GM18505 (cell line): ENCODE measurements around the gene STPG4.

Experiments
- ATAC-seq: cut with Tn5 transposase; IDR thresholded peaks from one replicate; pipeline ENCODE4 v1.9.1; 2021; ENCODE audit not compliant: unreplicated experiment
- POLR2A ChIP-seq: IDR thresholded peaks from 4 replicates; pipeline ENCODE4 v1.6.1; 2011; ENCODE audit warnings: borderline replicate concordance; ENCODE audit not compliant: insufficient read depth, insufficient read length; ENCODE audit errors: extremely low read depth

Gene STPG4

GRCh38 chr2:47072728-47073191 is 82.3 kb downstream of the STPG4 start:
- no peak for ATAC-seq
- no peak for TF ChIP-seq POLR2A

- no peak for TF ChIP-seq POLR2A
- no peak for ATAC-seq
Measured at GRCh38 chr2:47072018-47072691, 83.0 kb downstream of the STPG4 start.

GRCh38 chr2:47070920-47071824 is 83.9 kb downstream of the STPG4 start:
- ATAC-seq, result peak; percentile 79
- TF ChIP-seq POLR2A, result no peak

- no peak for ATAC-seq
- no peak for TF ChIP-seq POLR2A
Measured at GRCh38 chr2:47070155-47070919, 84.8 kb downstream of the STPG4 start.

GRCh38 chr2:47069628-47070154 is 85.4 kb downstream of the STPG4 start:
- TF ChIP-seq POLR2A, result no peak
- no peak for ATAC-seq

- ATAC-seq, result no peak
- TF ChIP-seq POLR2A, result no peak
Measured at GRCh38 chr2:47068981-47069627, 86.0 kb downstream of the STPG4 start.

- no peak for TF ChIP-seq POLR2A
- ATAC-seq, result no peak
Measured at GRCh38 chr2:47067788-47068407, 87.2 kb downstream of the STPG4 start.

GRCh38 chr2:47065771-47066380 is 89.2 kb downstream of the STPG4 start:
- ATAC-seq, result no peak
- TF ChIP-seq POLR2A, result no peak

- no peak for ATAC-seq
- TF ChIP-seq POLR2A, result no peak
Measured at GRCh38 chr2:47065343-47065742, 89.8 kb downstream of the STPG4 start.

GRCh38 chr2:47064106-47064505 is 91.0 kb downstream of the STPG4 start:
- no peak for TF ChIP-seq POLR2A
- ATAC-seq, result no peak

GRCh38 chr2:47063538-47063930 is 91.6 kb downstream of the STPG4 start:
- no peak for TF ChIP-seq POLR2A
- ATAC-seq, result no peak
